HL-60 (cell line): ENCODE measurements around the gene TJP1.

ENCODE experiments used
- POLR2AphosphoS5 ChIP-seq: IDR thresholded peaks from 2 replicates; pipeline ENCODE4 v1.6.1; 2012; ENCODE audit warnings: low read depth
- REST ChIP-seq: IDR thresholded peaks from 2 replicates; pipeline ENCODE4 v1.6.1; 2012; ENCODE audit warnings: low read depth; ENCODE audit not compliant: insufficient replicate concordance
- SPI1 ChIP-seq: IDR thresholded peaks from 2 replicates; pipeline ENCODE4 v1.6.1; 2012; ENCODE audit warnings: low read depth, mild to moderate bottlenecking, borderline replicate concordance
- TF ChIP-seq, protein P1 (sequence below): IDR thresholded peaks from one replicate; pipeline ENCODE4 v1.5.1; 2011; ENCODE audit warnings: low read length, control low read depth, inconsistent platforms; ENCODE audit not compliant: insufficient read depth

- TF ChIP-seq, protein P1, sequence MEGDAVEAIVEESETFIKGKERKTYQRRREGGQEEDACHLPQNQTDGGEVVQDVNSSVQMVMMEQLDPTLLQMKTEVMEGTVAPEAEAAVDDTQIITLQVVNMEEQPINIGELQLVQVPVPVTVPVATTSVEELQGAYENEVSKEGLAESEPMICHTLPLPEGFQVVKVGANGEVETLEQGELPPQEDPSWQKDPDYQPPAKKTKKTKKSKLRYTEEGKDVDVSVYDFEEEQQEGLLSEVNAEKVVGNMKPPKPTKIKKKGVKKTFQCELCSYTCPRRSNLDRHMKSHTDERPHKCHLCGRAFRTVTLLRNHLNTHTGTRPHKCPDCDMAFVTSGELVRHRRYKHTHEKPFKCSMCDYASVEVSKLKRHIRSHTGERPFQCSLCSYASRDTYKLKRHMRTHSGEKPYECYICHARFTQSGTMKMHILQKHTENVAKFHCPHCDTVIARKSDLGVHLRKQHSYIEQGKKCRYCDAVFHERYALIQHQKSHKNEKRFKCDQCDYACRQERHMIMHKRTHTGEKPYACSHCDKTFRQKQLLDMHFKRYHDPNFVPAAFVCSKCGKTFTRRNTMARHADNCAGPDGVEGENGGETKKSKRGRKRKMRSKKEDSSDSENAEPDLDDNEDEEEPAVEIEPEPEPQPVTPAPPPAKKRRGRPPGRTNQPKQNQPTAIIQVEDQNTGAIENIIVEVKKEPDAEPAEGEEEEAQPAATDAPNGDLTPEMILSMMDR: no peak
- TF ChIP-seq POLR2AphosphoS5: no peak
- TF ChIP-seq SPI1: no peak
- no peak for TF ChIP-seq REST
Observed at GRCh38 chr15:29813009-29813408, 9.3 kb downstream of the TJP1 start.
